GM19099 (cell line): ENCODE results near the gene SGIP1.

Experiments
- POLR2A ChIP-seq: IDR thresholded peaks from 3 replicates; pipeline ENCODE4 v1.6.1; 2011; ENCODE audit warnings: low read depth; ENCODE audit not compliant: insufficient read length; ENCODE audit errors: extremely low read depth

Gene SGIP1

DNA sequence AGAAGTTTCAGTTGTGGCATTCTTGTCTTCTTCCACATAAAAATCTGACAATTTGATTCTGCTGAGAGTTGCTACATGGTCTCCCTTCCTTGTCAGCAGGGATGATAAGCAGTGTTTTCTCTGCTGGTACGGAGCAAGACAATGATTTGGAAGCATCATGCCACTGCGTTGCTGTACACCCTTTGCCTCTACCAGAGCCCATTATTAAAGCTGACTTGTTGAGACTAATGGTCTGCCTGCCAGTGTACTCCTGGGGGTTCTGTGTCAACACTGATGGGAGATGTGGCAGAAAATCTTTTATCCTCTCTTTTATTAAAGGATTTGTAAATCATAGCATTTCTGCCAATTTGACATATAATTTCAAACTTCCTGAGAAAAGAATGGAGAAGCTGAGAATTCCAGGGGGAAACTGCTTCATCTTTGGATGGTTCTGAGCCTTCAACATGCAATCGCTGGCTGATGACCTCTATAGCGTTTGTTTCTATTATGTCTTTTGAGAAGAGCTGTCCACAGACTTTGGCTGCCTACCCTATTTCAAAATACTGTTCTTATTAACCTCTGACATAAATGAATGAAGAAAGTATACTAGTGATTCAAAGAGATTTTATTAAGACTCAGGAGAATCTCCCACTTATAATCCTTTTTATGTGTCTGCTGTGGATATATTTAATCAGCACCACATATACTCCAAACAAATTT, 170.4 kb downstream of the SGIP1 start:
- no peak for TF ChIP-seq POLR2A

DNA sequence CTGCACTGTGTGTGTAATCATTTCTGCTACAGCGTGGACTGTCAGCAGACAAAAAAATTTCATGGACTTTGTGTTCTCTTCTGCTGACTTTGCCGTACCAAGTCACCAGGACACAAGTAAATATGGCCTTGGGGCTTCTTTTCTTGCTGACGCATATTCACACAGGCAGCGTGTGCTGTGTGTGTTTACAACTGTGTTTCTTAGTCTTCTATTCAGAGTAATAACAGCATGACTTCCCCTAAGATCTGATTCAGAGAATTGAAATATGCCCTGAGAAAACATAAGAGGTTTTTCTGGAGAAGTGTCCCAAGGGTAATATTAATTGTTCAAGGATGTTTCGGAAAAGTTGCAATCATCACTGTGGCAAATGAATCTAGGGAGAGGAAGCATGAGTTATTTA, 171.2 kb downstream of the SGIP1 start:
- no peak for TF ChIP-seq POLR2A

DNA sequence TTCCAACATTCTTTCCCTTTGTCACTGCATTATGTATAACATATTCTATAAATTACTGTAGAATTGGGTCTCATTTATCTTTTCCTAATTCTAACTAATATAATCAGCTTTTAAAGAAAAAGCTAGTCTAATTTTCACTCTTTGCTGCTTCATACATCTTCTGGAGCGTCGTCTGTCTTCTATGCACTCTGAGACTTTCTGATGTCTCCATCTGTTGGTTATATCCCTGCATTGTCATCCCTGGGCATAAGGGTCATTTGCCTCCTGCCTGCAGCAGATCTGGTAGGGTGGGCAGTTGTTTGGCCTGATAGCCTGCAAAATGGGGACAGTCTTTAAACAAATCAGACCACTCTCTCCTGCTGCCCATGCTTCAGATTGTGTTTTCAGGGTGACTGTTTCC, 177.5 kb downstream of the SGIP1 start:
- no peak for TF ChIP-seq POLR2A

DNA sequence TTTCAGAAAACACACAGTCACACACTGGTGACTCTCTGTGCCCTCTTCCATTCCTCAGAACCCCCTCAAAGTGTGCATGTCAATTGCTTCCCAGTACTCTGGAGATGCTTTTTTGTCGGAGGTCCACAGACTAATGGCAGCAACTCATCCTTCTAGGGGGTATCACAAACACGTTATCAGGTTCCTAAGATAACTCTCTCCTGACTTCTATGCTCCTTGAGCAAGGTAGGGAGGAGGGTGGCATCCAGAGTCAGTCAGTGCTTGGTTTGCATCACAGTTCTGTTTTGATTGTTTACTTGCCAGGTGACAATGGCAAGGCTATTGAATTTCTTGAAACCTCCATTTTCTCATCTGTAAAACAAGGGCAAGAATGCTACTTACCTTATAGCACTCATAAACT, 178.9 kb downstream of the SGIP1 start:
- TF ChIP-seq POLR2A = no peak

DNA sequence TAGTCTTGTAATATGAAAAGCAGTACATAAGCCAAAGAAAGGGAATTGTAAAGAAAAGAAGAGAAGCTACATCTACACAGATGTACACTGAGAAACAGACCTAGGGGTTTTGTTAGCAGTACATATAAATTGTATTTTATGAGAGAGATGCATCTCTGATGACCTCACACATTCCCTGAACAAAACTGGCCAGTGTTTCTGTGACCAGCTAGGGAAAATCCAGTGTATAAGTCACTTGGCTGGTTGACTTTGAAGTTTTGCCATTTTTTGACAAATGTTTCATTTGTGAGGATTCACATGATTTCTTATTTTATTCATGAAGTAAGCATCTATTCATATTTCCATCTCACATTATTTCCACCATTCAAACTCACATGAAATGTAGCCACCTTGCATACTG, 190.0 kb downstream of the SGIP1 start:
- no peak for TF ChIP-seq POLR2A

DNA sequence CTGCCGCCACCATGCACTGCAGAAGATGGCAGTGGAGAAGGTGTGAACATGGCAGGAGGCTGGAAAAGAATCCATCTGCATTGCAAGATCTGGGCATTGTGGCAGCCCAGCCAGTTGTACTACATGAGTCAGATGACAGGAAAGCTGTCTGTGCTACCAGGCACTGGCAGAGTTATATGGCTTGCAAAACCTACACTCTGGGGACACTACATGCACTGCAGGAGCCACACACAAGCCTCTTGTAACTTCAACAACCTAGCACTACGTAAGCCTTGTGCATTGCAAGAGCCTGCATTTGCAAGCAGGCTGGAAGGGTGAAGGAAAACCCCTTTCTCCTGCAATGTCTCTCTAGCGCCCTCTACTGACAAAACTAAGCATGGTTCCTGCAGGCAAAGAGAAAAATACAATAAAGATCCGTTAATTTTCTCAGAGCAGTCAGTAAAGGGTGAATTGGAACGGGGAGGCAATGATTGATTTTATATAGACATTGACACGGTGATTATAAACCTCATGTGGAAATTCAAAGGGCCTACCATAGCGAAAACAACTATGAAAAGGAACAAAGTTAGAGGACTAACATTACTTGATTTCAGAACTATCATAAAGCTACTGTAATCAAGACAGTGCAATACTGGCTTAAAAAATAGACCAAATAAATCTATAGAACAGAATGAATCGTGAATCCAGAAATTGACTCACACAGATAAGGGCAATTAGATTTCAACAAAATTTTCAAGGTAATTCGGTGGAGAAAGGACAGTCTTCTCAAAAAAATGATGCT, 192.1 kb downstream of the SGIP1 start:
- no peak for TF ChIP-seq POLR2A

DNA sequence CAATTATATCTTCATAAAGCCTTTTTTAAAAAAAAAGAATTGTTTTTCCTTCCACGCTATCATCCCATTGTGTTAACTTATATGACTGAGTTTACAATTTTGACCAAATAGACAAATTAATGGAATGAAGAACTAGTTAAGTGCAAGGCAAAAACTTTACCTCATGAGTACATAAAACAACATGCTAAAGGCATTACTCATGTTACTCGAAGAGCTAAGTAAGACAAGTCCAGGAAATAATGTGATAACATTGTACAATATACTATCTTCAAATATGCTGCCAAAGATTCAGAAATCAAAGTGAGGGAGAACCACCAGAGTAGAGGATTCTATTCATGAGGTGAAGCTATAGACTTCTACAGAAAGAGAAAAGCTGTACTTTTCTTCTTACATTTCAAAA, 194.1 kb downstream of the SGIP1 start:
- TF ChIP-seq POLR2A = no peak

DNA sequence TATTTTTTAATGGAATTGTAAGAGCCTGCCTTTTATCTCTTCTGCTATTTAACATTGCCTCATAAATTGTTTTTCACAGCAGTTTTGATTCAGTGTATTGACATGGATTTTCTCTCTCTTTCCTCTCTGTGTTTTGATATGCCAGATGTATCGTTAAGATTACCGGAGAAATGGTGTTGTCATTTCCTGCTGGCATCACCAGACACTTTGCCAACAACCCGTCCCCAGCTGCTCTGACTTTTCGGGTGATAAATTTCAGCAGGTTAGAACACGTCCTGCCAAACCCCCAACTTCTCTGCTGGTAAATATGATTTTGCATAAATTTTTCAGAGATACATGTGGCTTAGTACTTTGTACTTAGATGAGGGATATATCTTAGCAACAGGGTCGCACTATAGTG, 195.2 kb downstream of the SGIP1 start:
- no peak for TF ChIP-seq POLR2A

DNA sequence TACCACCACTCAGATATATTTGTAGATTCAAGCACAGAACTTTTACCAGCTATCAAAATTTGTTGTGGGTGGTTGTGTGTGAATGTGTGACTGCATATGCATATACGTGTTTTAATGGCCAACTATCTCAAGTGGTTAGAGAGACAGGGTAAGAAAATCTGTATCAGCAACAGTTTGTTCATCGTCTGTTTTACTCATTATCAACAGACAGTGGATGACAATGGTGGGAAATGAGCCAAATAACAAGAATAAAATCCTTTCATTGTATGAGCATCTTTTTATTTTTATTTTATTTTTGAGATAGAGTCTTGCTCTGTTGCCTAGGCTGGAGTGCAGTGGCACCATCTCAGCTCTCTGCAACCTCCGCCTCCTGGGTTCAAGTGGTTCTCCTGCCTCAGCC, 195.6 kb downstream of the SGIP1 start:
- TF ChIP-seq POLR2A = no peak

DNA sequence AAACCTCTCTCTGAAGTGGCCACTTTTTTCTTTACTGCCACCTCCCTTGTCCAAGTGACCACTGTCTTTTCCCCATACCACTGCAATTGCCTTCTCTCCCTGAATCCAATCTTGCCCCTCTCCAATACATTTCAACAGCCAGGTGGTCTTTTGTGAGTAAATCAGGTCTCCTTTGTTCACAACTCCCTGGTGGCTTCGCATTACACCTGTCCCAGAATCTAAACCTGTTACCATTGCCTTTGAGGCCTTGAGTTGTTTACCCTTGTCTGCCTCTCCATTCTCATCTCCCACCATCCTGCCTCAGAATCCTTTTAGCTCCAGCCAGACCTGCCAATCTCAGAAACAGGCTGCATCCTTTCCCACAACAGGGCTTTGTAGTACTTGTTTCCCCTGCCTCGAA, 196.5 kb downstream of the SGIP1 start:
- TF ChIP-seq POLR2A = no peak

DNA sequence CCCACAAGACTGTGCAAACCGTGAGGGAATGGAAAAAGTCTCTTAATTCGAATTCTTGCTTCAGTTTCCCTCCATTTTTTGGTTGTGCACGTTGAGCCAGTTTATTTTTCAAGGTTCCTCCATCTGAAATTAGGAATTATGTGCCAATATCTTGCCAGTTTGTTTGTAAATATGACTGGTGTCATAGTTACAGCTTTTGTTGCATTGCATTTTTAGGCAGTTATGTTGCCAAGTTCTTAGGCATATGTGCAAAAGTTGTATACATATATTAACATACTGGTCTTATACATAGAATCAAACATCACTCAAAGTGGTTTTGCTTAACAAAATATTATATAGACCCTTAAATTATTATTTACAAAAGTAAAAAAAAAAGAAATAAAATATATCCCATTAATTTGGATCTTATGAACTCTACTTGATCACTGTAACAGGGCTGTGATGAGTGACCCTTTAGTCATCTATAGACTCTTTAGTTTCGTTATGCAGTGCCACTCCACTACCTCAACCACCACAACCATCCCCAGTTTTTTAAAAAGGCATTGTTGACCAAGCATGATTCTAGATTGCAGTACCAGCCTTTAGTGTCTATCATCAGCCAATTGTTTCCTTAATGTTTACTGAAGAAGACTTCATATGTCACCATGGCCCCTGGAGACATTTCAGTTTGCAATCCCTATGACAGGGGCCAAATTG, 197.4 kb downstream of the SGIP1 start:
- no peak for TF ChIP-seq POLR2A

DNA sequence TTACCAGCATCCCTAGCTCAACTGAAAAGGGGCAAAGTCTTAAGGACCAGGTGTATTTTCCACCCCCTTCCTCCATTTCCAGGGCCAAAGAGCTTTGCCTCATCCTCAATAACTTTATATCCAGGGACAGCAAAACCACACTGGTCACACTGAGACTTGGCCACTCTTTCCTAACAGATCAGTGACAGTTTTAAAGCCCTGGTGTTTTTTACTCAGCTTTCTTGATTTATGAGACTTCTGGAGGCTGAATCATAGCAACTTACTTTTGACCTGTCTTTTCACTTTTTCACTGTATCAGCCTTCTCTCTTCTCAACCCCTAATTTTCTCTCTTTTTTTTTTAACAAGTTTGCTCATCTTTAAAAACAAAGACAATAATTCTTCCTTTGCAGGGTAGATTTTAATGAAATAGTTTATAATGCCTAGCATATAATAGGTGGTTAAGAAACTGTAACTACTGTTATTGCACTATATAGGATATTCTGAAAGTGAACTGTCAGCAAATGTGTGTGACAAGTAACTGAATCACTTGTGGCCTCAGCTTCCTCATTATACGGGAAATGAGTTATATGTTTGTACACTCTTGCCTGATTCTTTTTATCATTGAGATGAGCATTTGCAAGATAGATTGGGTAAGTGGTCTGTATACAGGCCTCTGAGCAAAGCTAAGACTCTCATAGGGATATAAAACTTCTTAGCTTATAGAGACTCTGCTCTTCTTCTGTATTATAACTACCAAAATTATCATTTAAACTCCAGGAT, 198.6 kb downstream of the SGIP1 start:
- TF ChIP-seq POLR2A = no peak

DNA sequence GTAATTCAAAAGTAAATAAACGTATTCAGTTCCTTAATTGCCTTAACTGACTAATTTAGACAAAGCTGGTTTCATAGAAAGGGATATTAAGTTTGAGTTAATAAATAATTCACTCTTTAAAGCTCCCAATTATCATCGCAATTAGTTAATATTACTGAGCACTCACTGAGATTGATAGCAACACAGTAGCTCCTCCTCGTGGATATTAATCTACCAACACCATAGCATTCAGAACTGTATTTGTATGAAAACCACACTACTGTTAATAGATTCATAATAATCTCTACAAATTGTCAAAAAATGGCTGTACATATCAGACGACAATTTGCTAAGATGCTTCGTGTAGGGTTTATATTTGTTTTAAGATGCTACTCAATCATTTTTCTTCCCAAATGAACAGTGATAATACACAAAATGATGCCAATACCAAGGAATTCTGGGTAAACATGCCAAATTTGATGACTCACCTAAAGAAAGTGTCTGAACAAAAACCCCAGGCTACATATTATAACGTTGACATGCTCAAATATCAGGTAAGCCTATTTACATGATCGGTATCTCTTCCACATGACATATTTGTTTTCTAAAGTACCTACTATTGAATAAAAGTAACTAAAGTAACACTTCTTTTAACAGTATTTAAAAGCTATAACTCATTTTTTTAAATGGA, 199.5 kb downstream of the SGIP1 start:
- no peak for TF ChIP-seq POLR2A

DNA sequence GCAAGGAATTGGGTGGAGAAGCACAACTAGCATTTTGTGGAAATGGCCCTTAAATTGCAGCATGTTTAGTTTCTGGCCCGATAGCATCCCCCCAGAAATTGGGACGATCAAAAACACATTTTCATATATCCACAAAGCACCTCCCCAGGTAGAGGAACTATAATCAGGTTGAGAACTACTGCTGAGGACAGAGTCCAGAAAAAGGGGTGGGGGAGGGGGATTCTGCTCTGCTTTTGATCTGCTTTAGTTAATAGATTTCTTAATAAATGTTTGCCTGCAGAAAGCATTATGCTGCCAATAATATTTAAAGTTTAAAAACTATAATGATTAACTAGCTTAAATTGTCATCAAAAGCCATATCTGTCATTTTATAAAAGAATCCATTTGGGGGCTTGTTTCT, 203.9 kb downstream of the SGIP1 start:
- TF ChIP-seq POLR2A = no peak

DNA sequence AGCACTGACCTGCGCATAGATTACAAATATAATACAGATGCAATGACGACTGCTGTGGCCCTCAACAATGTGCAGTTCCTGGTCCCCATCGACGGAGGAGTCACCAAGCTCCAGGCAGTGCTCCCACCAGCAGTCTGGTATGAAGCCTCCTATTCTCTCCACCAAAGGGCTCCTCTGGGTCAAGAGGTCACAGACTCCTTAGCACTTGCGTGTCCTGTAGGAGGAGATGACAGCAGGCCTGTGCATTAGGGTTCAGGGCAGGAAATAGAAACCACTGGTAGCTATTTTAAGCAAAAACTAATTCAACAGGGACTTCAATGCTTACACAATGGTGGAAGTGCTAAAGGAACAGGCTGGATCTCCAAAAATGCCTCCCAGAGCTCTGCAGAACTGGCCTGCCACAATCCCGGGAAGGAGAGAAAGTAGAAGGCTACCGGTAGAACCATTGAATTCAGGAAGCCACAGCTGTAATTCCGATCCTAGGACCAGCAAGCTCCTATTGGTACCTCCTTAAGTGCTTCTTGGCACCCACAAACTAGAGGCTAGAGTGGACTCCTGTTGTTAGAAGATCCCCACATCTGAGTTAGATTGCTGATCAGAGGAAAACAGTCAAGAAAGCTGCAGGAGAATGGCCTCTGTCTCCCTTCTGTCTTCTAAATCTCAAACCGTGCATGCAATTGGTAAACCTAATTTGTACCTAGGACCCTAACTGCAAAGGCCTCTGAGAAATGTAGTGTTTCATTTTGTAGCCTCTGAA, 205.6 kb downstream of the SGIP1 start:
- TF ChIP-seq POLR2A = no peak

DNA sequence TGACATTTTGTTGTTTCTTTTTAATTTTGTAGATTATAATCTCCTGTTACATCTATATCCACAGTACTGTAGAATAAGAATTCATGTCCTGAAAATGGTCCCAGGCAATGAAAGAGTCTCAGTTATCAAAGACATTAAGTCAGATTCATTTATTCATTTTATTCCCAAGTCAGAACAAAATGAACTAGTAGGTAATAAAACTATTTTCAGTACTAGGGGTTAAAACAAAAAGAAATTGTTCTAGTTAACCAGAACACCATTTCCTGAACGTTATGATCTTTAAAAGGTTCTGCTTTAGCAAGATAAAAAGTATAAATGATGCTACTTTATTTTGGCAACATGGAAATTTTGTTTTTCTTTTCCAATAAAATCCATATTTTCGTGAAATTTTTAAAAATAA, 211.5 kb downstream of the SGIP1 start:
- TF ChIP-seq POLR2A = no peak
